HK-2 (cell line): ENCODE data around the gene PPM1L.
A peak's percentile ranks its signal among the peaks of the same experiment; 100 is the strongest.
"Not testable (repeated sequence)": the region's sequence is repeated elsewhere in the genome, so short reads cannot be mapped to it uniquely, and the experiment has no call there.

Experiments
- DNase-seq: peaks from one replicate; pipeline ENCODE4 v3.0.0-alpha.2; 2018; ENCODE audit not compliant: unreplicated experiment

PPM1L gene

GRCh38 chr3:160931474-160931873 is 175.4 kb downstream of the PPM1L start:
- no peak for DNase-seq

- DNase-seq, result no peak
These were observed 179.5 kb downstream of the PPM1L start for GRCh38 chr3:160935413-160936095.

- DNase-seq, result peak; percentile 49
These were observed 186.0 kb downstream of the PPM1L start for GRCh38 chr3:160941885-160942494.

GRCh38 chr3:160943996-160944395 is 188.0 kb downstream of the PPM1L start:
- no peak for DNase-seq

- DNase-seq, result no peak
These were observed 189.3 kb downstream of the PPM1L start for GRCh38 chr3:160945336-160945735.

GRCh38 chr3:160948273-160948672 is 192.2 kb downstream of the PPM1L start:
- DNase-seq, result no peak

GRCh38 chr3:160949460-160949859 is 193.4 kb downstream of the PPM1L start:
- DNase-seq, result no peak

GRCh38 chr3:160950542-160950941 is 194.5 kb downstream of the PPM1L start:
- DNase-seq, result no peak

GRCh38 chr3:160950954-160951353 is 194.9 kb downstream of the PPM1L start:
- DNase-seq, result no peak

- DNase-seq, result no peak
These were observed 195.8 kb downstream of the PPM1L start for GRCh38 chr3:160951642-160952487.

- no peak for DNase-seq
These were observed 197.7 kb downstream of the PPM1L start for GRCh38 chr3:160953686-160954085.

- no peak for DNase-seq
These were observed 200.8 kb downstream of the PPM1L start for GRCh38 chr3:160956785-160957184.

- no peak for DNase-seq
These were observed 204.5 kb downstream of the PPM1L start for GRCh38 chr3:160960568-160960967.

GRCh38 chr3:160963949-160964348 is 207.9 kb downstream of the PPM1L start:
- DNase-seq, result no peak

- DNase-seq, result no peak
These were observed 212.7 kb downstream of the PPM1L start for GRCh38 chr3:160968761-160969160.

GRCh38 chr3:160973067-160973809 is 217.2 kb downstream of the PPM1L start:
- DNase-seq, result no peak

- no peak for DNase-seq
These were observed 221.7 kb downstream of the PPM1L start for GRCh38 chr3:160977773-160978172.

- no peak for DNase-seq
These were observed 224.7 kb downstream of the PPM1L start for GRCh38 chr3:160980740-160981139.

GRCh38 chr3:160981217-160981938 is 225.3 kb downstream of the PPM1L start:
- DNase-seq, result no peak

GRCh38 chr3:160982491-160982890 is 226.5 kb downstream of the PPM1L start:
- DNase-seq, result no peak

GRCh38 chr3:160983900-160984299 is 227.9 kb downstream of the PPM1L start:
- not testable (repeated sequence) for DNase-seq
